ENCODE results near the gene PLXNA4. TPM values are rescaled to one million over a fixed set of nuclear protein-coding genes. Genes with fewer than 3 reads are reported as not detected.

PLXNA4 gene
- polyA plus RNA-seq, 2 of the 4 experiments (the other 2 are of a cell fraction): 0.12 to 0.34 TPM

- no peak overlapping the region for H3K27ac ChIP-seq
- ATAC-seq (peak; percentile 88 to 99), DNase-seq (ENCODE audit: low read depth in 1 of 2, low spot score in 1 of 2) (peak; percentile 85 to 93), FAIRE-seq (peak; percentile 46)
- H3K4me3 ChIP-seq: no peak overlapping the region
- H3K4me2 ChIP-seq: peak overlapping the region; percentile 69
- POLR2A ChIA-PET: interaction anchor here (0.6 kb wide), 1 partner anchor 262 kb away, joined by 3 read pairs; no protein-coding TSS in a partner anchor
- peak; percentile 90 for TF ChIP-seq SMC3 (IDR thresholded peaks at IDR 0.05)
- TF ChIP-seq CTCF (IDR thresholded peaks at IDR 0.05): peak; percentile 88
- TF ChIP-seq HOXB5 (CRISPR knock-in tag; IDR thresholded peaks at IDR 0.05): no peak
- TF ChIP-seq HMGXB4 (CRISPR knock-in tag; IDR thresholded peaks at IDR 0.05; ENCODE audit: borderline replicate concordance): no peak
- TF ChIP-seq RAD21 (conservative IDR thresholded peaks at IDR 0.05 in 1 of 2, IDR thresholded peaks at IDR 0.05 in 1 of 2): peak; percentile 85 to 86
- no peak for TF ChIP-seq RNF2 (IDR thresholded peaks at IDR 0.05; ENCODE audit: borderline replicate concordance, low read depth)
- TF ChIP-seq CHD2 (IDR thresholded peaks at IDR 0.05; ENCODE audit: low read length, partially characterized antibody): no peak
- WGBS (ENCODE audit: missing lambda C conversion rate): 8% methylated on average over 20 of the region's 20 CpGs
- CTCF ChIA-PET: interaction anchor here (0.6 to 5.0 kb wide), 67 partner anchors 9 to 1825 kb away, joined by 3 to 35 read pairs (median 3); no protein-coding TSS in a partner anchor
- no peaks in the 10 kb centered on the region for H3K9me3 ChIP-seq
- no peaks in the 10 kb centered on the region for H3K4me1 ChIP-seq
Observed at GRCh38 chr7:132318352-132319318, 257.6 kb downstream of the PLXNA4 start.

DNA sequence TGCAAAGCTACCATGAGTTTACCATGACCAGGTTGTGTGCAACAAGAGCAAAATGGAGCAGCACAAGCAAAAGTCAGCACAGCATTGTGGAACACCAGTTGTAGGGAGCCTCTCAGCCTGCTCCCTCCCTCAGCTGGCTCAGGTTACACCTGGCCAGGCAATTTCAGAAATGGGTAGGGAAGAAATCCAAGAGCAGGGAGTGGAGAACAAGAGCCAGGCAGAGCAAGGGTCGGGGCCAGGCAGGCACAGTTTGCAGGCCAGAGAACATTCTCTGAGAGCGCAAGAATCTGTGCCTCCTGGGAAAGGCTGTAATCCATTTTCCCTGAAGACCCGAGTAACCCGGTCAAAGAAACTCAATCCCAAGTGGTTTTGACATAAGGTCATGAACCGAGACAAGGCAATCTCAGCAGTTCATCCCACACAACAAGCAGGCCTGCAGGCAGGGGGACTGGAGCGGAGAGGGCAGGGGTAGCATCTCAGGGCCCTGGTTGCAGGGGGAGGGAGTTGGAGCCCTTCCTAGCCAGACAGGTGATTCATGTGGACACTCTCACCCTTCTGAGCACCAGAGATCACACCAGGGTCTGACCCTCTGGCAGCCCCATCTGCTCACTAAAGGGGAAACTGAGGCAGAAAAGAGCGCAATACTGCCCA, 258.4 kb downstream of the PLXNA4 start:
- H3K27ac ChIP-seq: no peak overlapping the region
- ATAC-seq (no peak), FAIRE-seq (no peak), DNase-seq (ENCODE audit: low read depth in 1 of 2, low spot score in 1 of 2) (no peak)
- no peaks in the 10 kb centered on the region for H3K9me3 ChIP-seq
- no peak overlapping the region; the same call in 2 of the 3 replicates for H3K4me2 ChIP-seq
- TF ChIP-seq JUNB (IDR thresholded peaks at IDR 0.05): no peak
- TF ChIP-seq PBX3 (IDR thresholded peaks at IDR 0.05): no peak
- TF ChIP-seq HMGXB4 (CRISPR knock-in tag; IDR thresholded peaks at IDR 0.05; ENCODE audit: borderline replicate concordance): no peak
- no peak for TF ChIP-seq NR3C1 (IDR thresholded peaks at IDR 0.05)
- TF ChIP-seq TFCP2L1 (CRISPR knock-in tag; IDR thresholded peaks at IDR 0.05): no peak
- TF ChIP-seq ZC3H11A (IDR thresholded peaks at IDR 0.05): no peak
- WGBS (ENCODE audit: missing lambda C conversion rate): 61% methylated on average over 7 of the region's 7 CpGs
- H3K4me1 ChIP-seq: no peaks in the 10 kb centered on the region
- POLR2A ChIA-PET: no interaction called here
- CTCF ChIA-PET: interaction anchor here (0.7 to 5.0 kb wide), 28 partner anchors 11 to 1824 kb away, joined by 3 to 35 read pairs (median 3); no protein-coding TSS in a partner anchor
- no peak overlapping the region for H3K4me3 ChIP-seq

Data from A549 (cell line).